Stimulated activated CD4-positive, alpha-beta T cell treated with anti-CD3 and anti-CD28 coated beads, Interleukin-4, amount 100 ng/mL, for 1 hour (primary cell): ENCODE data around the gene KCNMA1.
"Not testable (repeated sequence)": the region's sequence is repeated elsewhere in the genome, so short reads cannot be mapped to it uniquely, and the experiment has no call there.

ENCODE experiments used
- DNase-seq: peaks from one replicate; pipeline ENCODE4 v3.0.0-alpha.2; 2020

KCNMA1 gene

GRCh38 chr10:77411805-77412204 is 225.8 kb downstream of the KCNMA1 start:
- DNase-seq, result no peak

- no peak for DNase-seq
Observed at GRCh38 chr10:77410523-77410922, 227.1 kb downstream of the KCNMA1 start.

DNA sequence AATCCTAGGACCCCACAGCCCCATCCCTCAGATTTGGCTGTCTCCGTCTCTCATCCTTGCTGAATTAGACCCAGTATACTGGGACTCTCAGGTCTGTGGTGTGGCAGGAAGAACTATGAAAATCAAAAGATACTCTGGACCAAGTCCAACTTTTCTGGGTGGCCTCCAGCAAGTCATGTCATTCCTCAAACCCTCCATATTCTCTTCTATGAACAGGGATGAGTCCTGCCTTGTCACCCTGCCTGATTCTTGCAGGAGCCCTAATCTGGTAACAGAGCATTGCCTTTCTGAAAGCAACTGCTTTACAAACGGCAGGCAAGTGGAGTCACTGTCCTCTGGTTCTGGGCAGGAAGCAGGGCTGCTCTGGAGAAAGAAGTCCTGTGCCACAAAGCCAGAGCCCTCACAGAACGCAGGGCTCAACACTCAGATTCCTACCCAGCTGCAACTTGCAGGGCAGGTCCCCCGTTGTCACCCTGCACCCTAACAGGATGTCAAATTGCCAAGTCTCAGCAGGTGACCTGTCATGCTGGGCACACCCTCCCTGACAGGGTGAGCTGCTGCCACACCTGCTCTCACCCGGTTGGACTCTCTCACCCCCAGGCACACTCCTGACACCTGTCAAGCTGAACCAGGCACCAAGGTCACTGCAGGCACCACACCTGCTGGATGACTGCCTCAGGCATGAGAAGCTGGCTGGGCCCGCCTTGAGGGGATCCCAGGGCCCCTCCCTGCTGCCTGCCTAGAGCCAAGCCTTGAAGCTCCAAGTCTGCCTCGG is 227.7 kb downstream of the KCNMA1 start:
- DNase-seq, result no peak

GRCh38 chr10:77408259-77408658 is 229.3 kb downstream of the KCNMA1 start:
- no peak for DNase-seq

DNA sequence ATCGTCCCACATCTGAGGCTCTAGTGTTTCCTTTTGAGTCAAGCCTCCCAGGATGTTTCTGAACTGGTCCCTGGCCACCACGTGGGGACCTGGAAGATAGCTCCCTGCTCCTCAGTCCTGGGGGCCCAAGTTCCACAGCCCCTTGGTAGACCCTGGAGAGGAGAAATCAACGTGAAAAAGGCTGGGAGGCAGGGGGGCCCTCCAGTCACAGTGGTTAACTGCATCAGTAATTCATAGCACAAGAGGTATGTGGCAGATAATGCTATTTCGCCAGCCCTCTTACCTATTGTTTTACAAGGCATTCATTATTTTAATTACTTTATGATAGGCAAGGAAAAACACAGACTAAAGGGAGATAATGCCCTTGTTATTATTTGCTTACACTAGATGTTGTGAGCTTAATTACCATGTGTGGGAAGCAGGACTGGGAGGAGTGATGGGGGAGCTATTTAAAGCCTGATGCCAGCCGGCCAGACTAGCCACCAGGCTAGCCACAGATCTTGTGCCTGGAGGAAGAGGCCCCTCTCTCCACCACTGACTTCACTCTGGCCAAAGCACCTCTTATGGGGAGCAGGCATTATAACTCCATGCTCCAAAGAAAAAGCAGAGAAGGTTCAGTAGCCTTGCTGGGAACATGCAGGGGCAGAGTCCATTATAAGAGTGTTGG is 230.7 kb downstream of the KCNMA1 start:
- DNase-seq, result no peak

DNA sequence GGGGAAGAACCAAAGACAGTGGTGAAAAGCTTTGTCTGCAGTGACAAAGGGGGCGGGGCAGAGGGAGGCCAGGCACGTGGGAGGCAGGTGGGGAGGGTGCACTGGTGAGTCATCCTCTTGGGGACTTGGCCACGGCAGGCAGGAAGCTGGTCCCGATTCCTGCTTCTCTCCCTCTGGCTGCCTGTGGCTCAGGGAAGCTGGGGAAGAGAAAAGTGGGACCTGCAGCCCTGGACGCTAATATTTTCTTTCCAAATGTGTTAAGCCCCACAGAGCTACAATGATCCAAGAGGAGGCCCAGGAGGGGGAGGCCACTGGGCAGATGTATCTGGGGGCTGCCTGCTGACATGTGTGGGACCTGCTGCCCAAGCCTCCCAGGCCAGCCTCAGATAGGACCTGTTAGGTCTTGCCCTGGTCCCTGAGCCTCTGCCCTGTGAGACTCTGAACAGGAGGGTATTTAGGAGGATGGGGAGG is 231.8 kb downstream of the KCNMA1 start:
- no peak for DNase-seq

DNA sequence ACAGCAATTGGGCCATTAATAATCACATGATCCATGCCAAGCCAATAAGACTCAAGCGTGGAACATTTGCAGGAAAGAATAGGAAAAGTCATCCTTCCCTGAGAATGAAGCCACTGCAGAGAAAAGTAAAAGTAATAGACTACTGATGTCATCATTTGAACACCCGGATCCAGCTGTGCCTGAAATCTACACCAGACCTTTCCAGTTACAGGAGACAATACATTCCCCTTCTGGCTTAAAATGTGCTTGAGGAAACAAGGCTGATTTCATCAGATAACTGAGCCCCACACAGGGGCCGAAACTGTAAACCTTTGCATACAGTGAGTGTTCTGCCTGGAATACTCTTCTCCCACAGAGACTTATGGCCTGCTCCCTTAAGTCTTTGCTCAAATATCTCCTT is 232.8 kb downstream of the KCNMA1 start:
- no peak for DNase-seq

DNA sequence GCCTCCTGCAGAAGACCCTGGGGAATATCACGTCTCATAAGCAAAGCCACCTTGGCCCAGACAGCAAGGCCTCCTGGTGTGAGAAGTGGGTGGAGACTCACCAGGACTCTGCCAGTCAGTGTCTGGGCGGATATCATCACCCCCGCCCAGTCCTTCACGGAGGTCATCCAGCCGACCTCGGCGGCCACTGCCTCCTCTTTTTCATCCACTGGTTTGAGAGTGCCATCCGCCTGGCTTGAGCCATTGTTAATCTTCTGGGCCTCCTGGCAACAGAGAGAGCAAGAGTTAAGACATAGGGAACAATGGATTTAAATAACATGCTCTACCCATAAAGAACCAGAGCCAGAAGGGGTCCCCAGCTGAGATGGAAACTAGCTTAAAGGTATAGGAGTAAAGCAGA is 233.8 kb downstream of the KCNMA1 start:
- DNase-seq, result no peak

DNA sequence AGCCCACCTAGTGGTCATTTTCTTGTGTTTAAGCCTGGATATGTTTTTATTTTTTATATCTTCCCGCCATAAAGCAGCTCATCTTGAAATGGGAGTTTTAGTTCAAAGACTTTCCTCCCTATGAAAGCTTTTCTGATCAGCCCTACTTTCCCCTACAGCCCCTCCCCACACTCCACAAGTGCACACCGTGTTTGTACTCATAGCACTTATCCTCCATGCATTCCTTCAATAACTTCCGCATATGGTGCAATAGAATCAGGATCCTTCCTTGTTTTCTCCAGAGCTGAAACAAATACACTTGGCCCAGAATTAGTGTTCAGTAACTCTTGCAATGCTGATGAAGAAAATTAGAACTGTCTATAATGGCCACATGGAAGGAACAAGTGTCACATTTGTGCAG is 235.9 kb downstream of the KCNMA1 start:
- no peak for DNase-seq

- no peak for DNase-seq
Observed at GRCh38 chr10:77400033-77400432, 237.6 kb downstream of the KCNMA1 start.

- DNase-seq, result no peak
Observed at GRCh38 chr10:77398986-77399755, 238.4 kb downstream of the KCNMA1 start.

DNA sequence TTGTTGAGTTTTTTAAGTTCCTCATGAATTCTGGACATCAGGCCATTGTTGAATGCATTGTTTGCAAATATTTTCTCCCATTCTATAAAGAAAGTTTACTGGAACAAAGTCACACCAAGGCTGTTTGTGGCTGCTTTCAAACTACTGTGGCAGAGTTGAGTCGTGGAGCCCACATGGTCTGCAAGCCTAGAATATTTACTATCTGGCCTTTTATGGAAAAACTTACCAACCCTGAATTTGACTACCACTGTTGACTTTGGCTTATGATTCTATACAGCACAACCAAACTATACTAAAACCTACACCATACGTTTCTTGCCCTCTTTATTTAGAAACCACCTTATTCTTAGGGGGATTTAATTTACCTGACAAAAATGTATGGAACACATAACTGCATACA is 239.1 kb downstream of the KCNMA1 start:
- DNase-seq, result no peak

DNA sequence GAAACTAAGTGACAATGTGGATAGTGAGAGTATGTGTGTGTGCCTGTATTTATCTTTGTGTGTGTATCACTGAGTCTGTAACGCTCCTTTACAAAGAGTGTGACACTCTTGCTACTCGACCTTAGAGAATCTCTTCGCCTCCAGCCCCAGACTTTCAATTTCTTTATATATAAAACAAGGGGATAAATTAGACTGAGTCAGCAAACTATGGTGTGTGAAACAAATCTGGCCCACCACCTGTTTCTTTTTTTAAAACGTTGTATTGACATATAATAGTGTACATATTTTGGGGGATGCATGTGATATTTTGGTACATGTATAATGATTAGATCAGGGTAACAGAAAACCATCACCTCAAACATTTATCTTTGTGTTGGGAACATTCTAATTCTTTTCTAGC is 240.5 kb downstream of the KCNMA1 start:
- no peak for DNase-seq

- DNase-seq, result no peak
Observed at GRCh38 chr10:77396290-77396689, 241.3 kb downstream of the KCNMA1 start.

- no peak for DNase-seq
Observed at GRCh38 chr10:77393821-77394501, 243.6 kb downstream of the KCNMA1 start.

DNA sequence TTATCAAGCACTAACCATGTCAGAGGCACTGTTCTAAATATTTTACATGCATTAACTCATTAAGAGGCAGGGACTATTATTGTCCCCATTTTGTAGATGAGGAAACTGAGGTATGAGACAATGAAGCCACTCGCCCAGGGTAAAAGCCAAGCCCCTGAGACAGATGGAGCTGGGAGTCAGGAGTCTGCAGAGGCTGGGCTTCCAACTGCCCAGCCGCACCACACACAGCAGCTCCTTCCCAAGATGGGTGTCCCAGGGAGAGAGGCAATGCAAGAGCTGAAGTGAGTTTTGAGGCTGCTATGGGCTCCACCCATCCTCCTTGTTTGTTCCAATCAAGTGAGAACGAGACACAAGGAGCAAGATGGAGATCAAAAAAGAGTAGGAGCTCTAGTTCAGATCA is 244.2 kb downstream of the KCNMA1 start:
- DNase-seq, result no peak

DNA sequence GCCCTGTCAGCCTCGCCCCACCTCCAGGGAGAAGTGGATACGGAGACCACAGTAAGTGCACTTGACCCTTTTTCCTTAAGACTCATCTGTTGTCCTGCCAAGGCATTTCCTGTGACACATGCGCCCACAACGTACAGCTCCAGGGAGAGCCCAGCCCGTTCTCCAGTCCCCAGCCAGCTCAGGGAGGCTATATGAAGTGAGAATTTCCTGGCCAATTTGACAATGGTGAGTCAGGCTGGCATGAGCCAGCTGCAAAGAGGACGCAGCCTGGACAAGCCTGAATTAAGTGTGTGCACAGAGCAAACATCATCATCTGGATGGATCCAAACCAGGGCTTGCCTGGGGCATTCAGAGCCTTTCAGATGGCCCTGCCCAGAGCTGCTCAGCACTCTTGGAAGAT is 244.8 kb downstream of the KCNMA1 start:
- DNase-seq, result no peak

DNA sequence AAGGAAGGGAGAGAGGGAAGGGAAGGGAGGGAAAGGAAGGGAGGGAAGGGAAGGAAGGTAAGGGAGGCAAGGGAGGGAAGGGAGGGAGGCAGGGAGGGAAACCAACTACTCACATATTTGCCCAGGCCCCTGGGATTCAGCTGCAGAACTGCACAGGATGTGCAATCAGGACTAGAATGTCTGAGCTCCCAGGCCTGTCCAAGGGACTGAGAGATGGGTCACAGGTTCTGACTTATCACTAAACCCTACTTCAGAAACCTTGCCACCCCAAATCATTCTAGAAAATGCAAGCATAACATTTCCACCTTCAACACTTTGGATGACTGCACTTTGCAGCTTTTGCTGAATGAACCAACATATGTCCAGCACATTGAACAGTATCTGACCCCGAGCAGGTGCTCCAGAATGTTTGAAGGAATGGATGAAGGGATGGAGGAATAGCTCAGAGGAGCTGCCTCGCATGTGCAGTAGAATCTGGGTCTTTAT is 245.3 kb downstream of the KCNMA1 start:
- no peak for DNase-seq

DNA sequence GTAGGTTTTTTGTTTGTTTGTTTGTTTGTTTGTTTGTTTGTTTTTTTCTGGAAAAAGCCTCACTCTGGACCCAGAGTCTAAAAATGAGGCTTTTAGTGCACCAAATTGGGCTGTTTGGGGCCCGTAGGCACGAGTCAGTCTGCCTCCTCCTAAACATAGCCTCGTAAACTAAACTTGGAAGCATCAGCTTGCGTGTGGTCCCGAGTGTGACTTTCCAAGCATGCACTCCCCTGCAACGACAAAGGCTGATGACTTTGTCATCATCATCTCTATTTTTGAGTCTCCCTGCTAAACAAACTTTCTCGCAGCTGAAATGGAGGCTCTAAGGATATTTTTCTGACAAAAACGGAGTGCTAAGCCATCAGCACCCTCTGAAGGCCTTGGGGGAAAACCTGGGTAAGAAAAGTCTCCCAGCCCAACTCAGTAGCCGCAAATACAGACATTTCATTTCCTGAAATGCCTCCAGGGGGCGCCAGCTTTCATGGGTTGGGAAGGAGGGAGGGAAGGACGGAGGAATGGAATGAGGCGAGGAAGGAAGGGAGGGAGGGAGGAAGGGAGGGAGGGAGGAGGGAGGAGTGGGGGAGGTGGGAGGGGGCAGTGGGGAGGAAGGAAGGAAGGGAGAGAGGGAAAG is 245.9 kb downstream of the KCNMA1 start:
- DNase-seq, result no peak

DNA sequence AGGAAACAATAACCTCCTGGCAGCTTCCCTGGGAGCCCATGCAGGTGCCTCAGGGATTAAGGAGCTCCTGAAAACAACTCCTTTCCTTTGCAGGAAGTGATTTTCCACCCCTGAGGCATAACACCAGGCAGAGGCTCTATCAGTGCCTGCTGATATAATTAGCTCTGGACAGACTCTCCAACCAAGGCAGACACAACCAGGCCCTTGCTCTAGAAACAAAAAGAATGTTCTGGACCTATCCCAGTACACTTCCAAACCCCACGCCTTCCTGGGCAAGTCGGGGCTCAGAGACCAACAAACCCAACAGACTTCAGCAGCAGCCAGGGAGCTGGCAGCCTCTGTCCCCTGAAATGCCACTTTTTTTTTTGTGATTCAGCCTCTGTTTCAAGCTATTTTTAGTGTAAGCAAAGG is 247.1 kb downstream of the KCNMA1 start:
- no peak for DNase-seq

DNA sequence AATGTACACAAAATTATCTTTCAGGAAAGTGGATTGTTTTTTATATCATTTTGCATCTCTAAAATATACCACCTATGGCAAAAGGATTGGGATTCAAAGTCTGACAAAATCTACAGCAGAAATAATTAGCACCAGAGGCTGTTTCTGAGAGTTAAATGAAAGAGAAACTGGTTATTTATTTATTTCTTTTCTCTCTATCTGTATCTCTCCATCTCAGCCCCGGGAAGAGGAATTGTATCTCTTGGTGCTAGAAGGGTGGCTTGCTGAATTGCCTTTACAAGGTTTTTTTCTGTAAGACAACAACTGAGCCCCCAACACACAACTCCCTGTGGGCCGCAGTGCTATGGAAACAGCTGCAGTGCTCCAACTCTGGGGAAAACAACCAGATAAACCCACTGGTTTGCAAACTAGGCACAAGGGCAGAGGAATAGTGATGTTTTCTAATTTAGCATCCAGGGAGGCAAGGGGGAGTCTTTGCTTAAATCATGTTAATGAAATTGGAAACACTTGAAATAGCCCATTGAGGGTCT is 249.0 kb downstream of the KCNMA1 start:
- no peak for DNase-seq

- not testable (repeated sequence) for DNase-seq
Observed at GRCh38 chr10:77387701-77388100, 249.9 kb downstream of the KCNMA1 start.
